ENCODE data around the gene PFN1. TPM values are rescaled to one million over a fixed set of nuclear protein-coding genes. Genes with fewer than 3 reads are reported as not detected.

PFN1 gene
- 507 and 514 TPM in 2 replicates for total RNA-seq (ENCODE audit: low replicate concordance)

DNA sequence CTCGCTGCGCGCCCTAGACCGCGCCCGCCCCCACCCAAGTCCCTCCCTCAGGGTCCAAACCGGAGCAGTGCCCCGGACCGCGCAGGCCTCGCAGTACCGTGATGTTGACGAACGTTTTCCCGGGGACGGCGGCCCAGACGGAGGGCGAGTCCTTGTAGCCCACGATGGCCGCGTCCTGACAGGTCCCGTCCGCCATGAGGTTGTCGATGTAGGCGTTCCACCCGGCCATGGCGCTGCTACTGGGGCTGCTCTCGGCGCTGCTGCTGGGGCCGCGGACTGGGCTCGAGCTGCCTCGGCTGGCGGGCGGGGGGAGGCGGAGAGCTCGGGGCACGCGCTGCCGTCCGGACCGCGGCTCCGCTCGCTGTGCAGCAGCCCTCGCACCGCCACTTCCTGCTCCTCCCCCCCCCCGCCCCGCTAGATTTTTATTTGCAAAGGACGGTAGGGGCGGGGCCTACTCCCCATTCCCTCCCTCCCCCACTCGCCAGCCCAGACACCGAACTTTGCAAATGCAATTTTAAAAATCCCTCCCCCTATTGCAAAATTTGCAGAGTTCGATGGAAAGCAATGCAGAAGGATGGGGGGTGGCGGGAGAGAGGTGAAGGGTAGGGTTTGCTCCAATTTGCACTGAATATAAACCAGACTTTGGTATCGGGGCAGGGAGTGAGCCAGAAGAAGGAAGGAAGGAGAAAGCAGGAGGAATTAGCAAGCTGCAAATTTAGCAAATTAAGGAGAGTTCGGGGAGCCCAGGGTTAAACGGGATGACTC, at the start of gene PFN1:
Gene PFN1 (minus strand): TSS at position 365 of the 765 bp plus-strand sequence. CDS start 136 bp downstream, at position 229.
- TF ChIP-seq, protein P1, sequence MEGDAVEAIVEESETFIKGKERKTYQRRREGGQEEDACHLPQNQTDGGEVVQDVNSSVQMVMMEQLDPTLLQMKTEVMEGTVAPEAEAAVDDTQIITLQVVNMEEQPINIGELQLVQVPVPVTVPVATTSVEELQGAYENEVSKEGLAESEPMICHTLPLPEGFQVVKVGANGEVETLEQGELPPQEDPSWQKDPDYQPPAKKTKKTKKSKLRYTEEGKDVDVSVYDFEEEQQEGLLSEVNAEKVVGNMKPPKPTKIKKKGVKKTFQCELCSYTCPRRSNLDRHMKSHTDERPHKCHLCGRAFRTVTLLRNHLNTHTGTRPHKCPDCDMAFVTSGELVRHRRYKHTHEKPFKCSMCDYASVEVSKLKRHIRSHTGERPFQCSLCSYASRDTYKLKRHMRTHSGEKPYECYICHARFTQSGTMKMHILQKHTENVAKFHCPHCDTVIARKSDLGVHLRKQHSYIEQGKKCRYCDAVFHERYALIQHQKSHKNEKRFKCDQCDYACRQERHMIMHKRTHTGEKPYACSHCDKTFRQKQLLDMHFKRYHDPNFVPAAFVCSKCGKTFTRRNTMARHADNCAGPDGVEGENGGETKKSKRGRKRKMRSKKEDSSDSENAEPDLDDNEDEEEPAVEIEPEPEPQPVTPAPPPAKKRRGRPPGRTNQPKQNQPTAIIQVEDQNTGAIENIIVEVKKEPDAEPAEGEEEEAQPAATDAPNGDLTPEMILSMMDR (IDR thresholded peaks at IDR 0.05; ENCODE audit: insufficient read depth, low read length): no peak
- peak; percentile 95 for DNase-seq (ENCODE audit: low read depth)

DNA sequence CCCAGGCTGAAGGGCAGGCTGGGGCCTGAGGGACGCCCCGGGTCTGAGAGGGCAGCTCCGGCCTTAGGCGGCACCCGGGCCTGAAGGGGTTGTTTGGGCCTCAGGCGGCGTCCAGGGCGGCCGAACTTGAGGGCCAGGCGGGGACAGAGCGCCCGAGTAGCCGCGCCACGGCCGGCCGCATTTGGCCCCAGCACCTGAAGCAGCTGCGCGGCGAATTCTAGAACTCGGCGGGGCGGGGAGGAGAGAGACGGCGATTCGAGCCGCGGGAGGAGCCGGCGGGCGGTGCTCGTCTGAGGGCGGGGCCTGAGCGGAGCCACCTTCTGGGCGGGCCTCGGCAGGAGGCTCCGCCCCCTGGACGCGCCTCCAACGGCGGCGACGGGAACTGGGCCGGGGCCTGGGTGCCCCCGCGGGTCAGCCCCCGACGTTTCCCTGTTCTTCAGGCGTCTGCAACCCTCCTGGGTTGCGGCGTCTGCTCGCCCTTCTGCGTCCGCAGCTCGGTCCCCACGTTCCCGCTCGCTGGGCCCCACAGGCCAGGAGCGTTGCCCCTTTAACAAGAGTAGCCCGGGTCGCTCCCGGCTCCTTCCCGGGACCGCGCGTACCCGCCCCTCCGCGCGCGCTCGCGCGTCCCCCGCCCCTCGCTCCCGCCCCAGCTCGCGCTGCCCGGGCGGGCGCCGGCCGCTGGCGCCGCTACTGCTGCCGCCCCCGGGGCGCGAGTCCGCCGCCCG, 49.1 kb upstream of the PFN1 start, which contains the start of the genes INCA1 and KIF1C:
Gene INCA1 (minus strand): TSS at position 221 of the 725 bp plus-strand sequence. CDS start 3,085 bp downstream, outside the sequence.
Gene KIF1C (plus strand): TSS at position 649 of the 725 bp plus-strand sequence. CDS start 2,297 bp downstream, outside the sequence.
- peak; percentile 82 for DNase-seq (ENCODE audit: low read depth)
- H3K4me3 ChIP-seq (ENCODE audit: low read depth, low read length): peak within 1 kb of the TSS; percentile 97
- TF ChIP-seq, protein P1 (IDR thresholded peaks at IDR 0.05; ENCODE audit: insufficient read depth, low read length): peak; percentile 20

More for the DNA sequence above, at the start of gene PFN1:
- H3K4me3 ChIP-seq (ENCODE audit: low read depth, low read length): peak within 1 kb of the TSS; percentile 98

DNA sequence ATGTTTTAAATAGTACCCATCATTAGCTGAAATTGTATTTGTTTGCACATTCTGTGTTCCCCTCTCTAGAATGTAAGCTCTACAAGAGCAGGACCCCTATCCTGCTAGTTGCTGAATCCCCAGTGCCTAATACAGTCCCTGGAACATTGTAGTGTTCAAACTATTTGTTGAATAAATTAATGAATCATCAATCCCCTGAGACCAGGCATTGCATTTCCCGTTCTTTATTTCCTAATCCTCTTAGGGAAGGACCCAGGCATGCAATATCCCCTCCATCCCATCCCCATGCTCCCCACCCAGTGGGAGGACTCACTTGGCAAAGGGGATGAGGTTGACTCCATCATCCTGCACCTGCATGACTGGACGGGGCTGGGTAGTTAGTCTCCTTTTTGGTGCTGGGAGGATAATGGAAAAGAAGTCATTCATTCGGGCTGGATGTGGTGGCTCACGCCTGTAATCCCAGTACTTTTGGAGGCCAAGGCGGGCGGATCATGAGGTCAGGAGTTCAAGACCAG, 45.8 kb upstream of the PFN1 start:
- TF ChIP-seq, protein P1 (IDR thresholded peaks at IDR 0.05; ENCODE audit: insufficient read depth, low read length): no peak
- H3K4me3 ChIP-seq (ENCODE audit: low read depth, low read length): no peak overlapping the region
- no peak for DNase-seq (ENCODE audit: low read depth)

DNA sequence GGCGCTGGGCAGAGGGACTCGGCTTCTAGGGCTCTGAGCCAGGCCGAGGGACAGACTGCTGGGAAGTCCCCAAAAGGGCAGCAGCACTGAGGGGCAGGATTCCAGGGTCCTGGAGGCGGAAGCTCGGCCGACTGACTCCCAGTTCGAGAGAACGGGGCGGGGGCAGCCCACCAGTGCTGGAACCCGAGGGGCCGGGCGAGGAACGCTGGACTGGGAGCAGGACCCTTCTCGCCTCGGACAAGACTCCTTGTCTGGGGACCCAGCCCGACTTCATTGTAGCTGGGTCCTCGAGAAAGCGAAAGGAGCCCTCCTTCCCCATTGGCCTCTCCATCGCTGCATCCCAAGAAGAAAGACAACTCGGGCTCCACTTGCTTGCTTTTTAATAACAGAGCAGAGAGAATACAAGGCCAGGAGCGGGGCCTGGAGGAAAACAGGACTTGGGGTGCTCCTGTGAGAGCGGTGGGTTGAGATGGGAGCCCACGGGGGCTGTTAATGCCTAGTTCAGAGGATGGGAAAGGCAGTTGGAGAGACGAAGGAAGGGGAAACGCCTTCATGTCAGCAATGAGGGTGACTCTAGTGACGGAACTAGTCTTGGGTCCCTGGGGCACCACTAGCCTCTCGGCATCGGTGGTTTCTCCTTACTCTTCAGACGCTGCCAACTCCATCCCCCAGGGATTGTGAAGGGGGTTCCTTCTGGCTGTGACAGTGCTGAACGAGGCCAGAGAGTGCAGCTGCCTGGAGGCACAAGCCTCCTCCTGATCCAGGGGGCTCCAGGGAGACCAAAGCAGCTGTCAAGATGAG, 39.6 kb upstream of the PFN1 start:
- no peak for DNase-seq (ENCODE audit: low read depth)
- H3K4me3 ChIP-seq (ENCODE audit: low read depth, low read length): peak overlapping the region; percentile 86
- TF ChIP-seq, protein P1 (IDR thresholded peaks at IDR 0.05; ENCODE audit: insufficient read depth, low read length): no peak

DNA sequence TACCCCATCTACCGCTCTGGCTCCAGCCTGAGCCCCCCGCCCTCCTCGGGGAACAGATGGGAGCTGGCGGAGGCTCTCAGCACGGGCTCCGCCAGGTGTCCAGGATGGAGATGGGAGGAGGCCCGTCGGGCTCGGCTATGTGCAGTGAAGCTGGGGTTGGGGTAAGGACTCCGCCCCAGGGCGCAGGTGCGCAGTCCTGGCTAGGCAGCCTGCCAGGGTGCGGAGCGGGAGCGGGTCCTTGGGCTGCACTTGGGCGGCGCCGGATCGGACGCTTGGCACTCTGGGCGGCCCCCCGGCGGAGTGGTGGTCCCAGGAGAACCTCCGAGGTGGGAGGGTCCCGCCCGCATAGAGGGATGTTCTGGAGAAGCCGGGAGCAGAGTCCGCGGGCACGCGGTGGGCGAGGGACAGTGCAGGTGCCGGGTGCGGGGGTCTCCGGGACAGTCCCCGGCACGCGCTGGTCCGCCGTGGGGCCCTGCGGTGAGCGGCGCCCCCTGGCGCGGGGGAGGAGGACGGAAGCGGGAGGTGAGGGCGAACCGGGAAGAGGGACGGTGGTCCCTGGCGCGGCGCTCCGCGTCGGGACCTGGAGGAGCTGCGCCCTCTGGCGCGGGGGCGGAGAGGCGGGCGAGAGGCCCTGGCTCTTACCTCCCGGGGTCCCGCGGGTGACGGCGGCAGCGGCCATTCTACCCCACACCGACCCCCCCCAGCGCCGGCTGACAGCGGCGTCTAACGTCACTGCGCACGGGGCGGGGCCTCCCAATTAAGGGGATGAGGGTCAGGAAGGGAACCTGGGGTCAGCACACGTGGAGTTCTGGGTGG, 38.8 kb upstream of the PFN1 start, which contains the start of gene CAMTA2:
Gene CAMTA2 (minus strand): TSS at position 725 of the 816 bp plus-strand sequence. CDS start 1,453 bp downstream, outside the sequence.
- DNase-seq (ENCODE audit: low read depth): peak; percentile 55
- TF ChIP-seq, protein P1 (IDR thresholded peaks at IDR 0.05; ENCODE audit: insufficient read depth, low read length): peak; percentile 53
- peak within 1 kb of the TSS; percentile 86 for H3K4me3 ChIP-seq (ENCODE audit: low read depth, low read length)

Data from fibroblast of the aortic adventitia (primary cell).